ENCODE results near the gene CFH.

The CFH gene

DNA sequence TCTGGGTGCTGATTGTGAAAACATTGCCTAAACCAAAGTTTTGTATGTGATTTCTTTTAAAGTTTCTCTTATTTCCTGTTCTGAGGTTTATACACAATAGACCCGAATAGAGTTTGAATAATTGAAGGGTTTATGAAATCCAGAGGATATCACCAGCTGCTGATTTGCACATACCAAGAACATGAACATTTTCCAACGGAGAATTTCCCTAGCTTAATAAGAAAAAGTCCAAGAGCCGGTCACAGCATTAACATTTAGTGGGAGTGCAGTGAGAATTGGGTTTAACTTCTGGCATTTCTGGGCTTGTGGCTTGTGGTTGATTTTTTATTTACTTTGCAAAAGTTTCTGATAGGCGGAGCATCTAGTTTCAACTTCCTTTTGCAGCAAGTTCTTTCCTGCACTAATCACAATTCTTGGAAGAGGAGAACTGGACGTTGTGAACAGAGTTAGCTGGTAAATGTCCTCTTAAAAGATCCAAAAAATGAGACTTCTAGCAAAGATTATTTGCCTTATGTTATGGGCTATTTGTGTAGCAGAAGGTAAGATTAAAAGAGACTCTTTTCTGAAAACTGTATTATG, at the start of gene CFH:
Gene CFH (plus strand): TSS at position 407 of the 579 bp plus-strand sequence. CDS start 75 bp downstream, at position 482.
- no peak within 1 kb of the TSS for H3K4me3 ChIP-seq (ENCODE audit: low read depth, low read length)
- DNase-seq (ENCODE audit: low read depth): peak; percentile 14
- TF ChIP-seq, protein P1, sequence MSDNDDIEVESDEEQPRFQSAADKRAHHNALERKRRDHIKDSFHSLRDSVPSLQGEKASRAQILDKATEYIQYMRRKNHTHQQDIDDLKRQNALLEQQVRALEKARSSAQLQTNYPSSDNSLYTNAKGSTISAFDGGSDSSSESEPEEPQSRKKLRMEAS (IDR thresholded peaks at IDR 0.05; ENCODE audit: low read depth, low read length): no peak
- no peak for TF ChIP-seq MYC (IDR thresholded peaks at IDR 0.05; ENCODE audit: low read depth, low read length)
- TF ChIP-seq POLR2A (IDR thresholded peaks at IDR 0.05; ENCODE audit: extremely low read depth, insufficient read length): no peak
- TF ChIP-seq, protein P2, sequence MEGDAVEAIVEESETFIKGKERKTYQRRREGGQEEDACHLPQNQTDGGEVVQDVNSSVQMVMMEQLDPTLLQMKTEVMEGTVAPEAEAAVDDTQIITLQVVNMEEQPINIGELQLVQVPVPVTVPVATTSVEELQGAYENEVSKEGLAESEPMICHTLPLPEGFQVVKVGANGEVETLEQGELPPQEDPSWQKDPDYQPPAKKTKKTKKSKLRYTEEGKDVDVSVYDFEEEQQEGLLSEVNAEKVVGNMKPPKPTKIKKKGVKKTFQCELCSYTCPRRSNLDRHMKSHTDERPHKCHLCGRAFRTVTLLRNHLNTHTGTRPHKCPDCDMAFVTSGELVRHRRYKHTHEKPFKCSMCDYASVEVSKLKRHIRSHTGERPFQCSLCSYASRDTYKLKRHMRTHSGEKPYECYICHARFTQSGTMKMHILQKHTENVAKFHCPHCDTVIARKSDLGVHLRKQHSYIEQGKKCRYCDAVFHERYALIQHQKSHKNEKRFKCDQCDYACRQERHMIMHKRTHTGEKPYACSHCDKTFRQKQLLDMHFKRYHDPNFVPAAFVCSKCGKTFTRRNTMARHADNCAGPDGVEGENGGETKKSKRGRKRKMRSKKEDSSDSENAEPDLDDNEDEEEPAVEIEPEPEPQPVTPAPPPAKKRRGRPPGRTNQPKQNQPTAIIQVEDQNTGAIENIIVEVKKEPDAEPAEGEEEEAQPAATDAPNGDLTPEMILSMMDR (IDR thresholded peaks at IDR 0.05; ENCODE audit: low read depth, low read length): no peak

DNA sequence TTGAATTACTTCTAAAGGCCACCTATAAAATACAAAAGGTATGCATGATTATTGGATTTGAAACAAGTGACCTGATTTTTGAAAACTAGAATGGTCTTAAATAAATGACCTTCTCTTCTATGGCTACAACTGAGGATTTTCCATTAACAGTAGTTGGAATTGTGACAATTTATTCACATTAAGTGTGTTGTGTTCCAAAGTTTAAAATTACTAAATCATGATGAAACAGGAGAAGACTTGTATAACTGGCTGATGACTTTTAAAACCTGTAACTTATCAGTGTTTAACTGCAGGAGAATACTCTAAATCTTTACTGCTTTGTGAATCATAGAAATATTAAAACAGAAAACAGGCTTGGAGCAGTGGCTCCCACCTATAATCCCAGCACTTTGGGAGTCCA, 48.2 kb upstream of the CFH start:
- no peak overlapping the region for H3K4me3 ChIP-seq (ENCODE audit: low read depth, low read length)
- TF ChIP-seq MYC (IDR thresholded peaks at IDR 0.05; ENCODE audit: low read depth, low read length) (no peak), POLR2A (IDR thresholded peaks at IDR 0.05; ENCODE audit: extremely low read depth, insufficient read length) (no peak)
- TF ChIP-seq, protein P2 (IDR thresholded peaks at IDR 0.05; ENCODE audit: low read depth, low read length): no peak
- TF ChIP-seq, protein P1 (IDR thresholded peaks at IDR 0.05; ENCODE audit: low read depth, low read length): no peak
- no peak for DNase-seq (ENCODE audit: low read depth)

DNA sequence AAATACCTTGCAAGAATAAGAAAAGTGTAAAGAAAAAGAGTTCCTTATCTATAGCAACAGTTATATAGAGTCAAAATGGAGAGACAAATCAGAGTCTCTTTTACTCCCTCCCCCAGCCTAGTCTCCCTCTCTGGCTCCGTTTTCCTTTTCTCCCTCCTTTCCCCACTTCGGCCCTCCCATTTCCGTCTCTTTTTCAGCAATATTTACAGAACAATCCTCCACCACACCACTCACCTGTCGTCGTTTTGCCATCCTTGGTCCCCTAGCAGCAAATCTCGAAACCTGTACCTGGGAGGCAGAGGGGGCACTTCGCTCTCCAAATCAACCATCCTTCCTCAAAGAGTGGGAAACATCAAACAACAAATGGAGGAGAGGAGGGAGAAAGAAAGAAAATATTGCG, 43.9 kb upstream of the CFH start:
- H3K4me3 ChIP-seq (ENCODE audit: low read depth, low read length): no peak overlapping the region
- no peak for DNase-seq (ENCODE audit: low read depth)
- TF ChIP-seq, protein P2 (IDR thresholded peaks at IDR 0.05; ENCODE audit: low read depth, low read length): no peak
- no peak for TF ChIP-seq MYC (IDR thresholded peaks at IDR 0.05; ENCODE audit: low read depth, low read length)

DNA sequence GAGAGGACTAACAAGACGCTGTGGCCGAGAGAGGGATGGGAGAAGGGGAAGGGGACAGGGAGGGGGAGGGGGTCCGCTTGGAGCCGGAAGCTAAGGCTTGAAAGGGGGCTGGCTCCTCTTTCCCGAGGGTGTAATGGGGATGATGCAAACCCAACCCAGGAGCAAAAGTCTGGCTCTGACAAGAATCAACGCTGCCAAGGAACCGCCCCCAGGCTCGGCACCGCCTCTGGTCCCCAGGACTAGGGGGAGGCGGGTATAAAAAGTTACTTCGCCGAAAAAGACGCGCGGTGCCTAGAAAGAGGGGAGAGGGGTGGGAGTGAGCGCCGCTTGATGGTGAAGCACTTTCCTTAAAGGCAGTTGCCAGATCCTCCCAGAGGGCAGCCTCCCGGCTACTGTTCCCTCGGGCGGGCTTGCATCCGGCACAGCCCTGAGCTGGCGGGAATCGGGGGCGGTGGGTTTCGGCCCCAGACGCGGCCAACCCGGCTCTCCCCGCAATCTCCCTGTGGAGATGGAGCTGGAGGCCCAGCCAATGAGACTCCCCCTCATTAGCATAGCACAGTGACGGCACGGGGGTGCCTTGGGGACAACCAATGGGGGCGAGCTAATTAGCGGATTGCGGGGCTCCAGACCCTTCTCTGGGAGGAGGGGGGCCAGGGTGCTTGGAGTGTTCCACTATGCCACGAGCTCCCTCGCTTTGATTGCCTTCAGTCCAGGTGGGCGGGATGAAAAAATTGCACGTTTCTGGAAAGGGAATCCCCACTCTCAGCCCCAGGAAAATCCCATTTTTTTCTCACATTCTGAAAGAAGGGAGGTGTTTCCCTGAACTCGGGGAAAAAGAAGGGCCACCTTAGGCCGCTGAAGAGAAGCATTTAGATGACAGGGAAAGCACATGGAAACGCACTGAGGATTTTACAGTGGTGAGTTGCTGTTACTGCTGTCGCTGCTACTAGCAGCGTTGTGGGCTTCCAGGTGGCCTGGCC, 43.2 kb upstream of the CFH start, which contains the start of gene KCNT2:
Gene KCNT2 (minus strand): TSS at position 51 of the 980 bp plus-strand sequence. CDS start 131 bp downstream, outside the sequence.
- TF ChIP-seq, protein P1 (IDR thresholded peaks at IDR 0.05; ENCODE audit: low read depth, low read length): no peak
- TF ChIP-seq MYC (IDR thresholded peaks at IDR 0.05; ENCODE audit: low read depth, low read length) (no peak), POLR2A (IDR thresholded peaks at IDR 0.05; ENCODE audit: extremely low read depth, insufficient read length) (no peak)
- TF ChIP-seq, protein P2 (IDR thresholded peaks at IDR 0.05; ENCODE audit: low read depth, low read length): no peak
- no peak for DNase-seq (ENCODE audit: low read depth)
- no peak within 1 kb of the TSS for H3K4me3 ChIP-seq (ENCODE audit: low read depth, low read length)

DNA sequence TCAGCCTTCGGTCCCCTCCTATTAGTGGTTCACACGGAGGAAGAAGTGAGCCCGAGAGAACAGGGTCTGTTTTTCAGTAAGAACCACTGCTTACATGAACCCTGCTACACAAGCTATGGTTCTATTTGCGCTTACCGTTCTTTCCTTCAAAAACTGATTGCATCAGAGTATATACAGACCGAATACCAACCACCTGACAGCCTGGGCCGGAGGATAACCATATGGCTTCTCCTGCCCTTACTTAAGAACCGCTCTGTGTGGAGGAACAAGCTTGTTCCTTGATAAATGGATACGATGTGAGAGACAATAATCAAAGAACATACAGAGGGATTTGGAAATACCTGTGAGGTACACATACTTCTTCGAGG, 42.5 kb upstream of the CFH start:
- H3K4me3 ChIP-seq (ENCODE audit: low read depth, low read length): no peak overlapping the region
- TF ChIP-seq MYC (IDR thresholded peaks at IDR 0.05; ENCODE audit: low read depth, low read length): no peak
- TF ChIP-seq, protein P2 (IDR thresholded peaks at IDR 0.05; ENCODE audit: low read depth, low read length): no peak
- no peak for TF ChIP-seq POLR2A (IDR thresholded peaks at IDR 0.05; ENCODE audit: extremely low read depth, insufficient read length)
- TF ChIP-seq, protein P1 (IDR thresholded peaks at IDR 0.05; ENCODE audit: low read depth, low read length): no peak
- DNase-seq (ENCODE audit: low read depth): no peak
